Adrenal gland (tissue), 5 donors: ENCODE data around the gene FAM227B.

ENCODE experiments used
- CTCF ChIP-seq, 6 experiments: fragments of 450-650 bp in 4 of 6; fragments of 200-600 bp in 2 of 6; sonication (generic) in 1 of 6; IDR thresholded peaks; 1 replicate in 5 of 6; 2 replicates in 1 of 6; pipeline versions ENCODE4 v1.5.1 to v1.8.0; 2016 to 2021; ENCODE audit warnings: antibody characterized with exemption in 6 of 6, mild to moderate bottlenecking in 2 of 6, moderate library complexity in 1 of 6
- POLR2A ChIP-seq, 2 donors: fragments of 450-650 bp; IDR thresholded peaks; one replicate each; pipeline ENCODE4 v1.6.1; 2017; ENCODE audit warnings: antibody characterized with exemption in 2 of 2, mild to moderate bottlenecking in 2 of 2, moderate library complexity in 1 of 2
- donor health status: DM: no; HTN: no; CAD: no.

GRCh38 chr15:49418811-49419210, 201.8 kb downstream of the FAM227B start:
- no peak for TF ChIP-seq CTCF (IDR thresholded peaks at IDR 0.05)
- TF ChIP-seq POLR2A (IDR thresholded peaks at IDR 0.05), result no peak
